HG03354 (cell line): ENCODE data around the gene SLC10A7.

Experiments
- ATAC-seq: cut with Tn5 transposase; IDR thresholded peaks from one replicate; pipeline ENCODE4 v1.9.1; 2021; ENCODE audit warnings: mild to moderate bottlenecking; ENCODE audit not compliant: unreplicated experiment, poor library complexity, severe bottlenecking

SLC10A7 gene

GRCh38 chr4:146275370-146275769 lies 246.4 kb downstream of the SLC10A7 start:
- no peak for ATAC-seq

- no peak for ATAC-seq
These were observed 247.0 kb downstream of the SLC10A7 start for GRCh38 chr4:146274774-146275173.

GRCh38 chr4:146273204-146273901 lies 248.4 kb downstream of the SLC10A7 start:
- peak; percentile 61 for ATAC-seq

GRCh38 chr4:146271466-146271865 lies 250.3 kb downstream of the SLC10A7 start:
- ATAC-seq: no peak

GRCh38 chr4:146269228-146269653 lies 252.5 kb downstream of the SLC10A7 start:
- peak; percentile 66 for ATAC-seq

GRCh38 chr4:146267826-146268225 lies 253.9 kb downstream of the SLC10A7 start:
- ATAC-seq: no peak

- ATAC-seq: no peak
These were observed 255.7 kb downstream of the SLC10A7 start for GRCh38 chr4:146265950-146266490.

GRCh38 chr4:146263793-146264192 lies 257.9 kb downstream of the SLC10A7 start:
- no peak for ATAC-seq

- ATAC-seq: no peak
These were observed 260.7 kb downstream of the SLC10A7 start for GRCh38 chr4:146261041-146261440.

- ATAC-seq: no peak
These were observed 261.2 kb downstream of the SLC10A7 start for GRCh38 chr4:146260521-146260920.

- no peak for ATAC-seq
These were observed 264.2 kb downstream of the SLC10A7 start for GRCh38 chr4:146257511-146257910.

GRCh38 chr4:146256328-146256727 lies 265.4 kb downstream of the SLC10A7 start:
- no peak for ATAC-seq

- no peak for ATAC-seq
These were observed 265.9 kb downstream of the SLC10A7 start for GRCh38 chr4:146255874-146256273.

GRCh38 chr4:146255463-146255862 lies 266.3 kb downstream of the SLC10A7 start:
- no peak for ATAC-seq

GRCh38 chr4:146252969-146253611 lies 268.6 kb downstream of the SLC10A7 start:
- ATAC-seq: no peak

- no peak for ATAC-seq
These were observed 274.4 kb downstream of the SLC10A7 start for GRCh38 chr4:146247356-146247755.

GRCh38 chr4:146246381-146246780 lies 275.4 kb downstream of the SLC10A7 start:
- no peak for ATAC-seq

- no peak for ATAC-seq
These were observed 275.9 kb downstream of the SLC10A7 start for GRCh38 chr4:146245850-146246249.

GRCh38 chr4:146245246-146245645 lies 276.5 kb downstream of the SLC10A7 start:
- no peak for ATAC-seq

GRCh38 chr4:146244496-146244895 lies 277.2 kb downstream of the SLC10A7 start:
- no peak for ATAC-seq

- no peak for ATAC-seq
These were observed 277.9 kb downstream of the SLC10A7 start for GRCh38 chr4:146243883-146244277.
